KMS-11 (cell line): ENCODE measurements around the gene C1orf94.

Experiments used
- H2AFZ ChIP-seq: fragments of 200-600 bp; sonication (generic); 2 replicates; pipeline ENCODE4 v1.6.1; 2016; ENCODE audit warnings: antibody characterized with exemption, mixed run types, low read depth
- H3K27ac ChIP-seq: fragments of 200-600 bp; sonication (generic); 2 replicates; pipeline ENCODE4 v1.6.1; 2016; ENCODE audit warnings: mild to moderate bottlenecking, mixed run types
- H3K27me3 ChIP-seq: fragments of 200-600 bp; sonication (generic); 2 replicates; pipeline ENCODE4 v1.6.1; 2017; ENCODE audit warnings: mild to moderate bottlenecking, low read depth, mixed run types, moderate library complexity; ENCODE audit not compliant: insufficient read depth
- H3K36me3 ChIP-seq: fragments of 200-600 bp; sonication (generic); 2 replicates; pipeline ENCODE4 v1.6.1; 2017; ENCODE audit warnings: mild to moderate bottlenecking, mixed run types; ENCODE audit not compliant: insufficient read depth
- H3K4me1 ChIP-seq: fragments of 200-600 bp; sonication (generic); 2 replicates; pipeline ENCODE4 v1.6.1; 2016; ENCODE audit warnings: mild to moderate bottlenecking, low read depth, mixed run types; ENCODE audit not compliant: poor library complexity, severe bottlenecking
- H3K4me2 ChIP-seq: fragments of 200-600 bp; sonication (generic); 2 replicates; pipeline ENCODE4 v1.7.0; 2016; ENCODE audit warnings: mild to moderate bottlenecking, mixed run types
- H3K4me3 ChIP-seq: fragments of 200-600 bp; sonication (generic); IDR thresholded peaks from 2 replicates; pipeline ENCODE4 v1.6.1; 2017; ENCODE audit warnings: low read depth, low read length, mixed read lengths; ENCODE audit not compliant: insufficient read depth
- H3K79me2 ChIP-seq: fragments of 200-600 bp; sonication (generic); 2 replicates; pipeline ENCODE4 v1.6.1; 2016; ENCODE audit warnings: low read depth, mixed run types; ENCODE audit not compliant: insufficient read depth
- H3K9ac ChIP-seq: fragments of 200-600 bp; sonication (generic); 2 replicates; pipeline ENCODE4 v1.6.1; 2016; ENCODE audit warnings: mild to moderate bottlenecking, mixed run types
- H4K20me1 ChIP-seq: fragments of 200-600 bp; sonication (generic); 2 replicates; pipeline ENCODE4 v1.6.1; 2016; ENCODE audit warnings: mild to moderate bottlenecking, mixed run types; ENCODE audit not compliant: insufficient read depth
- CTCF ChIP-seq: fragments of 200-600 bp; sonication (generic); conservative IDR thresholded peaks from 2 replicates; pipeline ENCODE4 v1.6.1; 2017; ENCODE audit warnings: low read depth, mild to moderate bottlenecking, antibody characterized with exemption, low read length, moderate library complexity, mixed read lengths

Gene C1orf94

GRCh38 chr1:34162852-34163766, 13.6 kb upstream of the C1orf94 start:
- H3K27me3 ChIP-seq = peaks cover 12% of the 10 kb centered on the region; the same call in 1 of the 2 replicates
- no peak overlapping the region for H3K4me3 ChIP-seq
- H3K27ac ChIP-seq = no peak overlapping the region
- TF ChIP-seq CTCF = peak; percentile 64
- peak overlapping the region; percentile 86 for H2AFZ ChIP-seq
- peak overlapping the region; percentile 81 for H3K4me2 ChIP-seq
- no peaks in the 10 kb centered on the region for H3K36me3 ChIP-seq
- H3K9ac ChIP-seq = peak overlapping the region; percentile 17; the same call in 1 of the 2 replicates
- H3K4me1 ChIP-seq = no peaks in the 10 kb centered on the region
- H4K20me1 ChIP-seq = no peaks in the 10 kb centered on the region
- no peaks in the 10 kb centered on the region for H3K79me2 ChIP-seq

GRCh38 chr1:34163792-34164731, 12.6 kb upstream of the C1orf94 start:
- Histone ChIP-seq H3K79me2 (no peaks in the 10 kb centered on the region), H4K20me1 (no peaks in the 10 kb centered on the region), H3K36me3 (no peaks in the 10 kb centered on the region), H3K27ac (no peak overlapping the region), H3K9ac (peak overlapping the region; percentile 17; the same call in 1 of the 2 replicates), H3K4me3 (no peak overlapping the region), H2AFZ (peak overlapping the region; percentile 86), H3K4me2 (peak overlapping the region; percentile 81), H3K4me1 (no peaks in the 10 kb centered on the region), H3K27me3 (peaks cover 12% of the 10 kb centered on the region; the same call in 1 of the 2 replicates)
- no peak for TF ChIP-seq CTCF

GRCh38 chr1:34164771-34165391, 11.8 kb upstream of the C1orf94 start, which contains the start of gene CSMD2:
Gene CSMD2, minus strand, starts transcription at chr1:34165230. Its CDS starts 133 bp downstream, at chr1:34165097.
- Histone ChIP-seq H4K20me1 (no peaks in the 10 kb centered on the region), H3K27me3 (peaks cover 12% of the 10 kb centered on the region; the same call in 1 of the 2 replicates), H3K4me1 (no peaks in the 10 kb centered on the region), H3K36me3 (no peaks in the 10 kb centered on the region), H3K4me2 (0 out of 2 replicates have a peak within 1 kb of the TSS, but pooled peaks have one; percentile 3), H2AFZ (peak within 1 kb of the TSS; percentile 10; the same call in 1 of the 2 replicates), H3K79me2 (no peaks in the 10 kb centered on the region), H3K4me3 (no peak within 1 kb of the TSS), H3K27ac (no peak within 1 kb of the TSS), H3K9ac (no peak within 1 kb of the TSS)
- no peak for TF ChIP-seq CTCF

- Histone ChIP-seq H2AFZ (no peak overlapping the region), H4K20me1 (no peaks in the 10 kb centered on the region), H3K9ac (no peak overlapping the region), H3K4me1 (no peaks in the 10 kb centered on the region), H3K27ac (no peak overlapping the region), H3K27me3 (peaks cover 12% of the 10 kb centered on the region; the same call in 1 of the 2 replicates), H3K79me2 (no peaks in the 10 kb centered on the region), H3K4me2 (no peak overlapping the region), H3K36me3 (no peaks in the 10 kb centered on the region), H3K4me3 (no peak overlapping the region)
- TF ChIP-seq CTCF = no peak
Observed at GRCh38 chr1:34165422-34165921, 11.2 kb upstream of the C1orf94 start.
